HCT116 (cell line): ENCODE data around the gene SLC24A1. TPM values are rescaled to one million over a fixed set of nuclear protein-coding genes. Genes with fewer than 3 reads are reported as not detected.
A peak's percentile ranks its signal among the peaks of the same experiment; 100 is the strongest.

ENCODE experiments used
- ATAC-seq: fragments of 200-7000 bp; cut with Tn5 transposase; 2 replicates; pipeline ENCODE4 v1.9.1; 2020; ENCODE audit warnings: mild to moderate bottlenecking, moderate library complexity
- BruUV-seq: library from RNA; stranded (reverse); fragments of 400-500 nt; replicated peaks from 2 replicates; lab custom pipeline; 2021; lab: Mats Ljungman, UMichigan
- CTCF ChIA-PET: fragments of 300-600 bp; sonication (Branson Sonifier 250); formaldehyde crosslinking; loops from one replicate; lab custom pipeline; 2021; ENCODE audit warnings: antibody characterized with exemption; lab: Charles Lee
- POLR2A ChIA-PET: fragments of 300-600, 350-600 bp; sonication (Branson Sonifier 250); formaldehyde crosslinking; loops from one replicate; lab custom pipeline; 2021; ENCODE audit warnings: antibody characterized with exemption; lab: Charles Lee
- RAD21 ChIA-PET, 2 experiments: fragments of 300-600 bp; sonication (Branson Sonifier 250); formaldehyde crosslinking; loops; one replicate each; lab custom pipeline; 2023; ENCODE audit warnings: low total read pairs in 2 of 2; ENCODE audit not compliant: uncharacterized antibody in 2 of 2, unreplicated experiment in 2 of 2, low non-redundant PET in 1 of 2; lab: Charles Lee
- DNase-seq: peaks from one replicate; pipeline ENCODE4 v3.0.0-alpha.2; 2010; ENCODE audit warnings: low read depth, low spot score
- H2AFZ ChIP-seq: fragments of 200-600 bp; shearing (Covaris generic), sonication (generic); 2 replicates; pipeline ENCODE4 v1.6.1; 2017; ENCODE audit warnings: low read depth, mixed run types, mixed read lengths, antibody characterized with exemption, low read length; ENCODE audit not compliant: poor library complexity, severe bottlenecking
- H3K27ac ChIP-seq: 2 replicates; pipeline ENCODE4 v1.5.1; 2012; ENCODE audit warnings: low read depth, low read length
- H3K27me3 ChIP-seq: fragments of 200-600 bp; sonication (generic); 2 replicates; pipeline ENCODE4 v1.6.1; 2016; ENCODE audit warnings: mixed run types, low read length, mixed read lengths; ENCODE audit not compliant: insufficient read depth
- H3K36me3 ChIP-seq, 2 experiments: fragments of 200-500 bp in 1 of 2; fragments of 200-600 bp in 1 of 2; sonication (Bioruptor generic) in 1 of 2; sonication (generic) in 1 of 2; 2 replicates each; pipeline versions ENCODE4 v1.5.1 to v1.6.1; 2014 to 2016; ENCODE audit warnings: low read length in 2 of 2, inconsistent platforms in 1 of 2, mixed read lengths in 1 of 2, mixed run types in 1 of 2; ENCODE audit not compliant: insufficient read depth in 2 of 2, control insufficient read depth in 1 of 2
- H3K4me1 ChIP-seq, 2 experiments: fragments of 200-600 bp in 1 of 2; sonication (generic) in 1 of 2; 2 replicates each; pipeline versions ENCODE4 v1.5.1 to v1.6.1; 2012 to 2017; ENCODE audit warnings: low read length in 2 of 2, inconsistent platforms in 1 of 2, mild to moderate bottlenecking in 1 of 2, mixed read lengths in 1 of 2, mixed run types in 1 of 2, moderate library complexity in 1 of 2; ENCODE audit not compliant: insufficient read depth in 2 of 2, control insufficient read depth in 1 of 2
- H3K4me2 ChIP-seq: fragments of 200-600 bp; sonication (generic); 2 replicates; pipeline ENCODE4 v1.6.1; 2017; ENCODE audit warnings: mixed run types, low read length, mixed read lengths
- H3K4me3 ChIP-seq, 2 experiments: fragments of 200-600 bp in 1 of 2; sonication (generic) in 1 of 2; replicated peaks in 1 of 2; 2 replicates each; pipeline ENCODE4 v1.5.1; 2011 to 2016; ENCODE audit warnings: low read length in 2 of 2, control low read depth in 1 of 2, low read depth in 1 of 2, mild to moderate bottlenecking in 1 of 2, mixed read lengths in 1 of 2, mixed run types in 1 of 2
- H3K79me2 ChIP-seq: fragments of 200-600 bp; sonication (generic); 2 replicates; pipeline ENCODE4 v1.6.1; 2017; ENCODE audit warnings: mild to moderate bottlenecking, mixed run types, low read length, moderate library complexity, mixed read lengths; ENCODE audit not compliant: insufficient read depth
- H3K9ac ChIP-seq: fragments of 200-600 bp; sonication (generic); 2 replicates; pipeline ENCODE4 v1.6.1; 2016; ENCODE audit warnings: low read length, mixed read lengths
- H3K9me2 ChIP-seq: fragments of 200-600 bp; sonication (generic), shearing (Covaris generic); 2 replicates; pipeline ENCODE4 v1.6.1; 2017; ENCODE audit warnings: mixed run types, mild to moderate bottlenecking, moderate library complexity; ENCODE audit not compliant: insufficient read depth
- H3K9me3 ChIP-seq, 2 experiments: fragments of 200-500 bp in 1 of 2; fragments of 200-600 bp in 1 of 2; sonication (Bioruptor generic) in 1 of 2; sonication (generic) in 1 of 2; 2 replicates each; pipeline ENCODE4 v1.6.1; 2014 to 2017; ENCODE audit warnings: low read length in 2 of 2, mixed read lengths in 2 of 2, inconsistent platforms in 1 of 2, low read depth in 1 of 2, mild to moderate bottlenecking in 1 of 2, mixed run types in 1 of 2, moderate library complexity in 1 of 2; ENCODE audit not compliant: control insufficient read depth in 1 of 2, insufficient read depth in 1 of 2
- H4K20me1 ChIP-seq: fragments of 200-600 bp; sonication (generic), shearing (Covaris generic); 2 replicates; pipeline ENCODE4 v1.6.1; 2017; ENCODE audit warnings: mixed run types, mild to moderate bottlenecking, moderate library complexity; ENCODE audit not compliant: insufficient read depth
- CEBPB ChIP-seq: IDR thresholded peaks from 2 replicates; pipeline ENCODE4 v1.6.1; 2012; ENCODE audit warnings: low read depth
- ELF1 ChIP-seq: IDR thresholded peaks from 2 replicates; pipeline ENCODE4 v1.6.1; 2012; ENCODE audit warnings: low read depth, borderline replicate concordance
- JUND ChIP-seq: IDR thresholded peaks from 2 replicates; pipeline ENCODE4 v1.6.1; 2012
- POLR2A ChIP-seq: IDR thresholded peaks from 2 replicates; pipeline ENCODE4 v1.7.0; 2011; ENCODE audit warnings: borderline replicate concordance; ENCODE audit not compliant: insufficient read depth, insufficient read length; ENCODE audit errors: extremely low read depth
- TCF7L2 ChIP-seq: IDR thresholded peaks from 2 replicates; pipeline ENCODE4 v1.7.0; 2011; ENCODE audit warnings: borderline replicate concordance, inconsistent platforms; ENCODE audit not compliant: insufficient read depth, insufficient read length; ENCODE audit errors: extremely low read depth
- YY1 ChIP-seq: IDR thresholded peaks from 2 replicates; pipeline ENCODE4 v1.6.1; 2011; ENCODE audit warnings: low read length, low read depth, moderate library complexity, mild to moderate bottlenecking; ENCODE audit not compliant: insufficient replicate concordance; ENCODE audit errors: extremely low read depth
- intact Hi-C: fragments of 100-400 bp; cut with micrococcal nuclease; formaldehyde crosslinking; loops from 2 replicates; pipeline ENCODE4 v1.10.0; 2022
- total RNA-seq: library from RNA; stranded (reverse); gene quantifications from one replicate; pipeline ENCODE4 v1.2.1, GENCODE V29; 2021; ENCODE audit not compliant: unreplicated experiment

The SLC24A1 gene
- total RNA-seq, 1 experiment from 2014 or later, result 15.9 TPM

GRCh38 chr15:65634356-65634755, 12.6 kb downstream of the SLC24A1 start:
- POLR2A ChIA-PET, result no interaction called here
- CTCF ChIA-PET, result no interaction called here
- Histone ChIP-seq H3K4me1 (peaks cover 2 to 6% of the 10 kb centered on the region in 2 experiments; a peak in 3 of 4 replicates), H3K27ac (no peak overlapping the region), H4K20me1 (no peaks in the 10 kb centered on the region), H3K79me2 (no peaks in the 10 kb centered on the region), H2AFZ (no peak overlapping the region), H3K36me3 (no peaks in the 10 kb centered on the region), H3K9me3 (no peaks in the 10 kb centered on the region), H3K9me2 (no peaks in the 10 kb centered on the region), H3K4me2 (no peak overlapping the region), H3K4me3 (no peak overlapping the region), H3K27me3 (no peaks in the 10 kb centered on the region), H3K9ac (no peak overlapping the region)
- no peak for ATAC-seq
- intact Hi-C loops, result no loop called here
- DNase-seq, result no peak
- TF ChIP-seq CEBPB, result 0 out of 2 replicates have a peak, but pooled peaks have one; percentile 14
- TF ChIP-seq POLR2A, result no peak
- RAD21 ChIA-PET, result no interaction called here
- no TSS peak for BruUV-seq

GRCh38 chr15:65638109-65638508, 16.4 kb downstream of the SLC24A1 start:
- ChIA-PET POLR2A (no interaction called here), RAD21 (interaction anchor here in 1 of 2 experiments (0.9 to 1.1 kb wide), 2 partner anchors 42 to 191 kb away, joined by 3 read pairs; no protein-coding TSS in a partner anchor)
- H3K4me1 ChIP-seq, result peaks cover 2 to 9% of the 10 kb centered on the region in 2 experiments; a peak in 3 of 4 replicates
- no peak overlapping the region for H3K9ac ChIP-seq
- H2AFZ ChIP-seq, result no peak overlapping the region
- ATAC-seq (peak; percentile 50), DNase-seq (no peak)
- no peaks in the 10 kb centered on the region for H4K20me1 ChIP-seq
- no peaks in the 10 kb centered on the region for H3K36me3 ChIP-seq
- H3K9me3 ChIP-seq, result no peaks in the 10 kb centered on the region
- peak overlapping the region; percentile 10 for H3K4me2 ChIP-seq
- BruUV-seq, result no TSS peak
- H3K27ac ChIP-seq, result no peak overlapping the region
- TF ChIP-seq YY1 (no peak), JUND (no peak), ELF1 (no peak), TCF7L2 (no peak)
- TF ChIP-seq, all 23 proteins: peak for 0
- H3K4me3 ChIP-seq, result no peak overlapping the region
- no peaks in the 10 kb centered on the region for H3K79me2 ChIP-seq
- intact Hi-C loops, result loop anchor here (2.0 kb wide), 1 partner anchor 187 kb away; no protein-coding TSS in a partner anchor
- CTCF ChIA-PET, result interaction anchor here (1.1 to 3.5 kb wide), 4 partner anchors 42 to 220 kb away, joined by 3 to 11 read pairs (median 8); no protein-coding TSS in a partner anchor
- H3K9me2 ChIP-seq, result no peaks in the 10 kb centered on the region
- no peaks in the 10 kb centered on the region for H3K27me3 ChIP-seq
